Central memory CD8-positive, alpha-beta T cell (primary cell): ENCODE results near the gene PAM16.

ENCODE experiments used
- ATAC-seq: fragments of 150-1000 bp; cut with Tn5 transposase; replicated peaks from 2 replicates; pipeline ENCODE4 v1.10.0; 2022; ENCODE audit warnings: mild to moderate bottlenecking, moderate FRiP score, moderate number of reproducible peaks; ENCODE audit not compliant: poor library complexity, severe bottlenecking; ENCODE audit errors: extremely low read depth
- DNase-seq, 2 donors: peaks; one replicate each; pipeline ENCODE4 v3.0.0; 2021; ENCODE audit warnings: low spot score in 2 of 2
- H3K27ac Mint-ChIP-seq: one replicate; pipeline ENCODE4 v1.8.0; 2022; ENCODE audit warnings: low read depth, mild to moderate bottlenecking, moderate library complexity, mixed read lengths
- H3K27me3 Mint-ChIP-seq: one replicate; pipeline ENCODE4 v1.8.0; 2022; ENCODE audit warnings: mixed read lengths
- H3K36me3 Mint-ChIP-seq: one replicate; pipeline ENCODE4 v1.8.0; 2022; ENCODE audit warnings: mild to moderate bottlenecking, moderate library complexity, mixed read lengths; ENCODE audit not compliant: insufficient read depth
- H3K4me1 Mint-ChIP-seq: one replicate; pipeline ENCODE4 v1.8.0; 2022; ENCODE audit warnings: mixed read lengths
- H3K4me3 Mint-ChIP-seq: one replicate; pipeline ENCODE4 v1.8.0; 2022; ENCODE audit warnings: mild to moderate bottlenecking, moderate library complexity, mixed read lengths
- H3K9me3 Mint-ChIP-seq: one replicate; pipeline ENCODE4 v1.8.0; 2022; ENCODE audit warnings: mixed read lengths

PAM16 gene

GRCh38 chr16:4381072-4381934 lies 30.2 kb upstream of the PAM16 start:
- H3K4me1 Mint-ChIP-seq, result peaks cover 18% of the 10 kb centered on the region
- H3K27ac Mint-ChIP-seq, result peak overlapping the region; percentile 73

GRCh38 chr16:4380119-4381063 lies 29.3 kb upstream of the PAM16 start:
- Mint-ChIP-seq H3K27ac (peak overlapping the region; percentile 73), H3K9me3 (no peaks in the 10 kb centered on the region), H3K4me1 (peaks cover 23% of the 10 kb centered on the region), H3K27me3 (no peaks in the 10 kb centered on the region), H3K4me3 (peak overlapping the region; percentile 45), H3K36me3 (peaks cover 52% of the 10 kb centered on the region)
- ATAC-seq, result no peak
- no peak for DNase-seq

More at GRCh38 chr16:4381072-4381934, 30.2 kb upstream of the PAM16 start:
- DNase-seq (no peak), ATAC-seq (no peak)
- no peaks in the 10 kb centered on the region for H3K9me3 Mint-ChIP-seq
- H3K36me3 Mint-ChIP-seq, result peaks cover 55% of the 10 kb centered on the region
- no peaks in the 10 kb centered on the region for H3K27me3 Mint-ChIP-seq
- peak overlapping the region; percentile 45 for H3K4me3 Mint-ChIP-seq

- no peak for DNase-seq
- Mint-ChIP-seq H3K4me1 (peaks cover 25% of the 10 kb centered on the region), H3K9me3 (no peaks in the 10 kb centered on the region), H3K36me3 (peaks cover 44% of the 10 kb centered on the region), H3K4me3 (no peak overlapping the region), H3K27me3 (no peaks in the 10 kb centered on the region), H3K27ac (peak overlapping the region; percentile 57)
- ATAC-seq, result no peak
Measured at GRCh38 chr16:4378999-4379690, 28.0 kb upstream of the PAM16 start.

- H3K4me3 Mint-ChIP-seq, result peak overlapping the region; percentile 50
- no peak for ATAC-seq
Measured at GRCh38 chr16:4378161-4378666, 27.1 kb upstream of the PAM16 start.

GRCh38 chr16:4377573-4378154 lies 26.5 kb upstream of the PAM16 start:
- Mint-ChIP-seq H3K27ac (peak overlapping the region; percentile 57), H3K27me3 (no peaks in the 10 kb centered on the region), H3K4me3 (peak overlapping the region; percentile 50), H3K36me3 (peaks cover 37% of the 10 kb centered on the region), H3K4me1 (peaks cover 24% of the 10 kb centered on the region), H3K9me3 (no peaks in the 10 kb centered on the region)
- DNase-seq, result no peak
- ATAC-seq, result no peak

More at GRCh38 chr16:4378161-4378666, 27.1 kb upstream of the PAM16 start:
- DNase-seq, result no peak
- H3K27ac Mint-ChIP-seq, result peak overlapping the region; percentile 57
- H3K27me3 Mint-ChIP-seq, result no peaks in the 10 kb centered on the region
- H3K36me3 Mint-ChIP-seq, result peaks cover 39% of the 10 kb centered on the region
- peaks cover 27% of the 10 kb centered on the region for H3K4me1 Mint-ChIP-seq
- H3K9me3 Mint-ChIP-seq, result no peaks in the 10 kb centered on the region

- H3K4me3 Mint-ChIP-seq, result peak overlapping the region; percentile 25
- no peaks in the 10 kb centered on the region for H3K9me3 Mint-ChIP-seq
- ATAC-seq (no peak), DNase-seq (no peak)
- H3K27me3 Mint-ChIP-seq, result no peaks in the 10 kb centered on the region
- H3K4me1 Mint-ChIP-seq, result peaks cover 24% of the 10 kb centered on the region
- peaks cover 33% of the 10 kb centered on the region for H3K36me3 Mint-ChIP-seq
- H3K27ac Mint-ChIP-seq, result peak overlapping the region; percentile 57
Measured at GRCh38 chr16:4376893-4377572, 25.9 kb upstream of the PAM16 start.

- H3K27me3 Mint-ChIP-seq, result no peaks in the 10 kb centered on the region
- H3K4me1 Mint-ChIP-seq, result peaks cover 24% of the 10 kb centered on the region
- ATAC-seq, result no peak
- H3K9me3 Mint-ChIP-seq, result no peaks in the 10 kb centered on the region
- peak overlapping the region; percentile 87 for H3K27ac Mint-ChIP-seq
- peaks cover 30% of the 10 kb centered on the region for H3K36me3 Mint-ChIP-seq
- peak overlapping the region; percentile 25 for H3K4me3 Mint-ChIP-seq
- no peak for DNase-seq
Measured at GRCh38 chr16:4376126-4376892, 25.2 kb upstream of the PAM16 start.

GRCh38 chr16:4375717-4376116 lies 24.6 kb upstream of the PAM16 start:
- no peaks in the 10 kb centered on the region for H3K9me3 Mint-ChIP-seq
- H3K27ac Mint-ChIP-seq, result peak overlapping the region; percentile 87
- no peak for DNase-seq
- ATAC-seq, result no peak
- H3K36me3 Mint-ChIP-seq, result peaks cover 30% of the 10 kb centered on the region
- no peak overlapping the region for H3K4me3 Mint-ChIP-seq
- H3K27me3 Mint-ChIP-seq, result no peaks in the 10 kb centered on the region
- peaks cover 24% of the 10 kb centered on the region for H3K4me1 Mint-ChIP-seq

- Mint-ChIP-seq H3K36me3 (peaks cover 20% of the 10 kb centered on the region), H3K4me3 (no peak overlapping the region), H3K9me3 (no peaks in the 10 kb centered on the region), H3K27me3 (no peaks in the 10 kb centered on the region), H3K4me1 (peaks cover 18% of the 10 kb centered on the region), H3K27ac (peak overlapping the region; percentile 61)
- ATAC-seq (no peak), DNase-seq (no peak)
Measured at GRCh38 chr16:4373909-4374742, 23.0 kb upstream of the PAM16 start.

GRCh38 chr16:4373356-4373908 lies 22.3 kb upstream of the PAM16 start:
- H3K9me3 Mint-ChIP-seq, result no peaks in the 10 kb centered on the region
- DNase-seq (no peak), ATAC-seq (no peak)
- H3K4me3 Mint-ChIP-seq, result no peak overlapping the region
- peaks cover 18% of the 10 kb centered on the region for H3K4me1 Mint-ChIP-seq
- peak overlapping the region; percentile 61 for H3K27ac Mint-ChIP-seq
- H3K36me3 Mint-ChIP-seq, result peaks cover 13% of the 10 kb centered on the region
- H3K27me3 Mint-ChIP-seq, result no peaks in the 10 kb centered on the region
